ENCODE data around the gene CNTROB. TPM values are rescaled to one million over a fixed set of nuclear protein-coding genes. Genes with fewer than 3 reads are reported as not detected.

CNTROB gene
- total and polyA plus RNA-seq, 2 of the 4 experiments (the other 2 are of a cell fraction), result 12.7 to 26.4 TPM

- ATAC-seq (ENCODE audit: low read depth) (peak; percentile 16), DNase-seq (peak; percentile 80)
- H3K27ac ChIP-seq (ENCODE audit: insufficient read depth, low read length), result peak overlapping the region; percentile 90; the same call in 1 of the 2 replicates
- ChIA-PET POLR2A (ENCODE audit: unreplicated experiment) (interaction anchor here (1.3 to 1.6 kb wide), 2 partner anchors 13 to 16 kb away, joined by 4 to 6 read pairs; partner anchors contain the start of gene KCNAB3), CTCF (interaction anchor here (1.5 to 2.9 kb wide), 2 partner anchors 73 to 125 kb away, joined by 5 to 18 read pairs; no protein-coding TSS in a partner anchor)
- H3K4ac ChIP-seq (ENCODE audit: low read depth, low read length), result peak overlapping the region; percentile 70
- H3K4me3 ChIP-seq (ENCODE audit: insufficient read depth, low read depth, low read length), result no peak overlapping the region
- intact Hi-C loops (cut with micrococcal nuclease) (no loop called here), in situ Hi-C loops (cut with MboI; ENCODE audit: low sequenced_read_pairs) (loop anchor here (10.0 kb wide), 1 partner anchor 128 kb away; no protein-coding TSS in a partner anchor), dilution Hi-C loops (cut with HindIII; ENCODE audit: low sequenced_read_pairs, unreplicated experiment) (no loop called here)
- TF ChIP-seq RCOR1 (IDR thresholded peaks at IDR 0.05; ENCODE audit: insufficient replicate concordance, low read length) (peak; percentile 59), CEBPB (IDR thresholded peaks at IDR 0.05; ENCODE audit: low read depth, low read length) (no peak)
- H3K79me1 ChIP-seq (ENCODE audit: low read depth in 1 of 2, low read length in 2 of 2), result 0 out of 4 replicates have a peak, but pooled peaks cover 0 to 3% of the 10 kb centered on the region in 2 experiments
- H4K20me1 ChIP-seq (ENCODE audit: insufficient read depth, low read length), result peaks cover 2% of the 10 kb centered on the region; the same call in 1 of the 2 replicates
- H4K91ac ChIP-seq (ENCODE audit: insufficient read depth, low read depth, low read length), result peak overlapping the region; percentile 73; the same call in 1 of the 2 replicates
- peak overlapping the region; percentile 91 for H2AFZ ChIP-seq (replicated peaks; ENCODE audit: low read length, poor library complexity)
- peak overlapping the region; percentile 73 for H2AK5ac ChIP-seq (ENCODE audit: low read depth, low read length)
- peaks cover 6% of the 10 kb centered on the region for H3K9me1 ChIP-seq (ENCODE audit: insufficient read depth, low read length)
- no peaks in the 10 kb centered on the region for H3K9me3 ChIP-seq (ENCODE audit: control insufficient read depth, insufficient read depth, low read length)
- H3K14ac ChIP-seq (replicated peaks; ENCODE audit: low read depth, low read length), result peak overlapping the region; percentile 47; the same call in 1 of the 2 replicates
- 0% methylated on average over 1 of the region's 2 CpGs; no CpG with 5 or more reads in 1 of the 2 experiments for WGBS, 2 experiments (ENCODE audit: extremely low coverage in 2 of 2, insufficient read length in 1 of 2)
- H4K8ac ChIP-seq (ENCODE audit: low read depth in 2 of 2, low read length in 2 of 2), result peak overlapping the region; percentile 59 to 87
- H3K9ac ChIP-seq (ENCODE audit: low read depth, low read length), result no peak overlapping the region
- no TSS peak for BruUV-seq (replicated peaks)
- H3K4me2 ChIP-seq (ENCODE audit: low read depth, low read length), result peak overlapping the region; percentile 78; the same call in 1 of the 2 replicates
- H2BK5ac ChIP-seq (ENCODE audit: low read depth, low read length, poor library complexity, severe bottlenecking), result peak overlapping the region; percentile 94
- peaks cover 7% of the 10 kb centered on the region; the same call in 1 of the 2 replicates for H3K36me3 ChIP-seq (ENCODE audit: control insufficient read depth, insufficient read depth, low read length)
- no peak overlapping the region for H3K56ac ChIP-seq (ENCODE audit: extremely low read depth, insufficient read depth, low read length)
- peak overlapping the region; percentile 87; the same call in 1 of the 2 replicates for H4K5ac ChIP-seq (ENCODE audit: low read depth, low read length)
- no peak overlapping the region; the same call in 2 of the 3 replicates for H2BK15ac ChIP-seq (ENCODE audit: low read depth, low read length)
- peak overlapping the region; percentile 93 for H2AK9ac ChIP-seq (replicated peaks; ENCODE audit: low read depth, low read length, poor library complexity)
- H2BK20ac ChIP-seq (ENCODE audit: low read depth, low read length), result no peak overlapping the region
- H3K27me3 ChIP-seq (ENCODE audit: control insufficient read depth, insufficient read depth, low read length), result no peaks in the 10 kb centered on the region
- peak overlapping the region; percentile 28 for H2BK120ac ChIP-seq (ENCODE audit: low read depth, low read length)
- peak overlapping the region; percentile 49; the same call in 1 of the 2 replicates for H3K23ac ChIP-seq (ENCODE audit: low read depth, low read length)
- H3K4me1 ChIP-seq (ENCODE audit: control insufficient read depth, insufficient read depth, low read length), result peaks cover 12% of the 10 kb centered on the region
- H3K18ac ChIP-seq (ENCODE audit: low read depth, low read length), result no peak overlapping the region
These were observed 15.2 kb upstream of the CNTROB start for GRCh38 chr17:7916808-7917207.
